ENCODE results near the gene ANTXR1. TPM values are rescaled to one million over a fixed set of nuclear protein-coding genes. Genes with fewer than 3 reads are reported as not detected.

The ANTXR1 gene
- total RNA-seq, 2 donors from 2014 or later = 48.3 to 54.5 TPM

- Mint-ChIP-seq H3K4me3 (no peak overlapping the region), H3K27ac (no peak overlapping the region), H3K4me1 (peaks cover 6% of the 10 kb centered on the region), H3K27me3 (ENCODE audit: insufficient read depth) (no peaks in the 10 kb centered on the region), H3K36me3 (ENCODE audit: low read depth) (peaks cover 4% of the 10 kb centered on the region), H3K9me3 (no peaks in the 10 kb centered on the region)
- Histone ChIP-seq H3K4me1 (ENCODE audit: control insufficient read depth, insufficient read depth, low read length) (no peaks in the 10 kb centered on the region), H3K4me3 (ENCODE audit: low read length) (no peak overlapping the region), H3K9ac (ENCODE audit: extremely low read depth, low read length, poor library complexity, severe bottlenecking) (no peak overlapping the region), H3K27me3 (ENCODE audit: control insufficient read depth, insufficient read depth, low read length, poor library complexity, severe bottlenecking) (no peaks in the 10 kb centered on the region), H3K36me3 (ENCODE audit: control insufficient read depth, insufficient read depth, low read length) (no peaks in the 10 kb centered on the region), H3K9me3 (ENCODE audit: control insufficient read depth, low read length) (no peaks in the 10 kb centered on the region), H3K27ac (ENCODE audit: low read depth, low read length) (no peak overlapping the region)
- WGBS, 2 experiments (ENCODE audit: insufficient coverage in 1 of 2, insufficient read length in 1 of 2) = 88 to 90% methylated on average over 1 of the region's 1 CpG
- TF ChIP-seq CTCF (conservative IDR thresholded peaks at IDR 0.05) = no peak
- DNase-seq = no peak
Measured at GRCh38 chr2:69138793-69139459, 125.9 kb downstream of the ANTXR1 start.

GRCh38 chr2:69139778-69140670 is 127.0 kb downstream of the ANTXR1 start:
- no peak for DNase-seq
- Histone ChIP-seq H3K9me3 (ENCODE audit: control insufficient read depth, low read length) (no peaks in the 10 kb centered on the region), H3K27me3 (ENCODE audit: control insufficient read depth, insufficient read depth, low read length, poor library complexity, severe bottlenecking) (no peaks in the 10 kb centered on the region), H3K4me1 (ENCODE audit: control insufficient read depth, insufficient read depth, low read length) (no peaks in the 10 kb centered on the region), H3K27ac (ENCODE audit: low read depth, low read length) (no peak overlapping the region), H3K4me3 (ENCODE audit: low read length) (no peak overlapping the region), H3K9ac (ENCODE audit: extremely low read depth, low read length, poor library complexity, severe bottlenecking) (no peak overlapping the region), H3K36me3 (ENCODE audit: control insufficient read depth, insufficient read depth, low read length) (no peaks in the 10 kb centered on the region)
- H3K4me3 Mint-ChIP-seq = no peak overlapping the region
- 92 to 100% methylated on average over 2 to 5 of the region's 5 CpGs for WGBS, 2 experiments (ENCODE audit: insufficient coverage in 1 of 2, insufficient read length in 1 of 2)
- no peak overlapping the region for H3K27ac Mint-ChIP-seq
- H3K4me1 Mint-ChIP-seq = peaks cover 6% of the 10 kb centered on the region
- H3K9me3 Mint-ChIP-seq = no peaks in the 10 kb centered on the region
- TF ChIP-seq CTCF (conservative IDR thresholded peaks at IDR 0.05) = no peak
- H3K36me3 Mint-ChIP-seq (ENCODE audit: low read depth) = peaks cover 4% of the 10 kb centered on the region
- no peaks in the 10 kb centered on the region for H3K27me3 Mint-ChIP-seq (ENCODE audit: insufficient read depth)

GRCh38 chr2:69141061-69141460 is 128.1 kb downstream of the ANTXR1 start:
- WGBS, 2 experiments (ENCODE audit: insufficient coverage in 1 of 2, insufficient read length in 1 of 2) = 90% methylated on average over 1 of the region's 1 CpG; no CpG with 5 or more reads in 1 of the 2 experiments

More at GRCh38 chr2:69141061-69141460, 128.1 kb downstream of the ANTXR1 start:
- no peak overlapping the region for H3K4me3 ChIP-seq (ENCODE audit: low read length)
- no peaks in the 10 kb centered on the region for H3K9me3 ChIP-seq (ENCODE audit: control insufficient read depth, low read length)
- no peak overlapping the region for H3K9ac ChIP-seq (ENCODE audit: extremely low read depth, low read length, poor library complexity, severe bottlenecking)
- peaks cover 6% of the 10 kb centered on the region for H3K4me1 Mint-ChIP-seq
- H3K36me3 ChIP-seq (ENCODE audit: control insufficient read depth, insufficient read depth, low read length) = no peaks in the 10 kb centered on the region
- no peak overlapping the region for H3K27ac ChIP-seq (ENCODE audit: low read depth, low read length)
- H3K27me3 ChIP-seq (ENCODE audit: control insufficient read depth, insufficient read depth, low read length, poor library complexity, severe bottlenecking) = no peaks in the 10 kb centered on the region
- no peaks in the 10 kb centered on the region for H3K27me3 Mint-ChIP-seq (ENCODE audit: insufficient read depth)
- TF ChIP-seq CTCF (conservative IDR thresholded peaks at IDR 0.05) = no peak
- no peak for DNase-seq
- no peaks in the 10 kb centered on the region for H3K4me1 ChIP-seq (ENCODE audit: control insufficient read depth, insufficient read depth, low read length)
- H3K36me3 Mint-ChIP-seq (ENCODE audit: low read depth) = peaks cover 4% of the 10 kb centered on the region
- H3K27ac Mint-ChIP-seq = no peak overlapping the region
- no peak overlapping the region for H3K4me3 Mint-ChIP-seq
- H3K9me3 Mint-ChIP-seq = no peaks in the 10 kb centered on the region
